ENCODE measurements around the gene OVCH1.

The OVCH1 gene

GRCh38 chr12:29380536-29381523, 116.7 kb downstream of the OVCH1 start, which contains the start of gene ERGIC2:
Gene ERGIC2 (minus strand): TSS chr12:29381172. CDS start chr12:29371633, 9,539 bp downstream.
- TF ChIP-seq CTCF (IDR thresholded peaks at IDR 0.05) = no peak
